ENCODE data around the gene LRP2BP.

DNA sequence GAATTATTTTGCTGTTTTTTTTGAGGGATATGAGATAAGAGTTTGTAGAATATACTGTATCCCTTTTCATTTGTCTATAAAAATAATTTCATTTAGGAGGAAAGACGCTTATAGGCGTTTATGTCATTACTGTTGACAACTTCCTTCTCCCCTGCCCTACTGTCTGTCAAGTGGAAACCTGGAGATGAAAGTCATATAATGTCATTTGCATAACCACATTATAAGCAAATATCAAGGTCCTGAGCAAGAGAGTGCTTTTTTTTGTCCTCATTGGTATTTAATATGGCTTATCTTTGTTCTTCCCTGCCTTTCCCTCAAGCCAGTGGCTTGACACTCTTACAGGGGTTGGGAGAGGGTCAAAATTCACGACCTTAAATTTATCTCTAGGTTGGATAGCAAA is 55.8 kb downstream of the LRP2BP start:
- TF ChIP-seq, protein P1, sequence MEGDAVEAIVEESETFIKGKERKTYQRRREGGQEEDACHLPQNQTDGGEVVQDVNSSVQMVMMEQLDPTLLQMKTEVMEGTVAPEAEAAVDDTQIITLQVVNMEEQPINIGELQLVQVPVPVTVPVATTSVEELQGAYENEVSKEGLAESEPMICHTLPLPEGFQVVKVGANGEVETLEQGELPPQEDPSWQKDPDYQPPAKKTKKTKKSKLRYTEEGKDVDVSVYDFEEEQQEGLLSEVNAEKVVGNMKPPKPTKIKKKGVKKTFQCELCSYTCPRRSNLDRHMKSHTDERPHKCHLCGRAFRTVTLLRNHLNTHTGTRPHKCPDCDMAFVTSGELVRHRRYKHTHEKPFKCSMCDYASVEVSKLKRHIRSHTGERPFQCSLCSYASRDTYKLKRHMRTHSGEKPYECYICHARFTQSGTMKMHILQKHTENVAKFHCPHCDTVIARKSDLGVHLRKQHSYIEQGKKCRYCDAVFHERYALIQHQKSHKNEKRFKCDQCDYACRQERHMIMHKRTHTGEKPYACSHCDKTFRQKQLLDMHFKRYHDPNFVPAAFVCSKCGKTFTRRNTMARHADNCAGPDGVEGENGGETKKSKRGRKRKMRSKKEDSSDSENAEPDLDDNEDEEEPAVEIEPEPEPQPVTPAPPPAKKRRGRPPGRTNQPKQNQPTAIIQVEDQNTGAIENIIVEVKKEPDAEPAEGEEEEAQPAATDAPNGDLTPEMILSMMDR (IDR thresholded peaks at IDR 0.05; ENCODE audit: poor library complexity, severe bottlenecking), result no peak
- TF ChIP-seq EZH2 (IDR thresholded peaks at IDR 0.05; ENCODE audit: borderline replicate concordance, insufficient read depth, low read length, poor library complexity, severe bottlenecking) (no peak), POLR2AphosphoS5 (IDR thresholded peaks at IDR 0.05) (no peak), TAF1 (IDR thresholded peaks at IDR 0.05; ENCODE audit: low read depth) (no peak), RAD21 (conservative IDR thresholded peaks at IDR 0.05) (no peak), EP300 (conservative IDR thresholded peaks at IDR 0.05; ENCODE audit: poor library complexity, severe bottlenecking) (no peak), SMC3 (conservative IDR thresholded peaks at IDR 0.05; ENCODE audit: poor library complexity) (no peak)
- TF ChIP-seq, protein P2, sequence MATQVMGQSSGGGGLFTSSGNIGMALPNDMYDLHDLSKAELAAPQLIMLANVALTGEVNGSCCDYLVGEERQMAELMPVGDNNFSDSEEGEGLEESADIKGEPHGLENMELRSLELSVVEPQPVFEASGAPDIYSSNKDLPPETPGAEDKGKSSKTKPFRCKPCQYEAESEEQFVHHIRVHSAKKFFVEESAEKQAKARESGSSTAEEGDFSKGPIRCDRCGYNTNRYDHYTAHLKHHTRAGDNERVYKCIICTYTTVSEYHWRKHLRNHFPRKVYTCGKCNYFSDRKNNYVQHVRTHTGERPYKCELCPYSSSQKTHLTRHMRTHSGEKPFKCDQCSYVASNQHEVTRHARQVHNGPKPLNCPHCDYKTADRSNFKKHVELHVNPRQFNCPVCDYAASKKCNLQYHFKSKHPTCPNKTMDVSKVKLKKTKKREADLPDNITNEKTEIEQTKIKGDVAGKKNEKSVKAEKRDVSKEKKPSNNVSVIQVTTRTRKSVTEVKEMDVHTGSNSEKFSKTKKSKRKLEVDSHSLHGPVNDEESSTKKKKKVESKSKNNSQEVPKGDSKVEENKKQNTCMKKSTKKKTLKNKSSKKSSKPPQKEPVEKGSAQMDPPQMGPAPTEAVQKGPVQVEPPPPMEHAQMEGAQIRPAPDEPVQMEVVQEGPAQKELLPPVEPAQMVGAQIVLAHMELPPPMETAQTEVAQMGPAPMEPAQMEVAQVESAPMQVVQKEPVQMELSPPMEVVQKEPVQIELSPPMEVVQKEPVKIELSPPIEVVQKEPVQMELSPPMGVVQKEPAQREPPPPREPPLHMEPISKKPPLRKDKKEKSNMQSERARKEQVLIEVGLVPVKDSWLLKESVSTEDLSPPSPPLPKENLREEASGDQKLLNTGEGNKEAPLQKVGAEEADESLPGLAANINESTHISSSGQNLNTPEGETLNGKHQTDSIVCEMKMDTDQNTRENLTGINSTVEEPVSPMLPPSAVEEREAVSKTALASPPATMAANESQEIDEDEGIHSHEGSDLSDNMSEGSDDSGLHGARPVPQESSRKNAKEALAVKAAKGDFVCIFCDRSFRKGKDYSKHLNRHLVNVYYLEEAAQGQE (IDR thresholded peaks at IDR 0.05; ENCODE audit: borderline replicate concordance), result no peak

Data from neural cell (in vitro differentiated cells).